Neuronal stem cell (in vitro differentiated cells): ENCODE measurements around the gene IGSF21.

Experiments used
- DNase-seq: peaks from one replicate; pipeline ENCODE4 v3.0.0-alpha.2; 2013; ENCODE audit warnings: low spot score
- H2AFZ ChIP-seq: one replicate; pipeline ENCODE4 v1.6.1; 2013; ENCODE audit warnings: mild to moderate bottlenecking, low read length, inconsistent platforms
- H2AK5ac ChIP-seq: 2 replicates; pipeline ENCODE4 v1.6.1; 2013; ENCODE audit warnings: low read depth, mild to moderate bottlenecking, inconsistent platforms, low read length, moderate library complexity, mixed read lengths
- H2BK120ac ChIP-seq: 2 replicates; pipeline ENCODE4 v1.6.1; 2013; ENCODE audit warnings: low read depth, mild to moderate bottlenecking, inconsistent platforms, low read length, moderate library complexity, mixed read lengths
- H2BK12ac ChIP-seq: one replicate; pipeline ENCODE4 v1.6.1; 2013; ENCODE audit warnings: low read length, inconsistent platforms
- H2BK15ac ChIP-seq: 2 replicates; pipeline ENCODE4 v1.6.1; 2013; ENCODE audit warnings: mild to moderate bottlenecking, low read length, inconsistent platforms, mixed read lengths
- H2BK5ac ChIP-seq: one replicate; pipeline ENCODE4 v1.6.1; 2013; ENCODE audit warnings: inconsistent platforms, mild to moderate bottlenecking, low read length, moderate library complexity
- H3K14ac ChIP-seq: one replicate; pipeline ENCODE4 v1.6.1; 2013; ENCODE audit warnings: low read length, inconsistent platforms
- H3K18ac ChIP-seq: 2 replicates; pipeline ENCODE4 v1.6.1; 2013; ENCODE audit warnings: low read length, inconsistent platforms
- H3K23ac ChIP-seq: 2 replicates; pipeline ENCODE4 v1.6.1; 2013; ENCODE audit warnings: low read depth, mild to moderate bottlenecking, mixed read lengths, low read length, inconsistent platforms; ENCODE audit not compliant: poor library complexity
- H3K27ac ChIP-seq: replicated peaks from 3 replicates; pipeline ENCODE4 v1.5.1; 2013; ENCODE audit warnings: low read length, inconsistent platforms
- H3K27me3 ChIP-seq, 3 experiments: 2 replicates each; pipeline ENCODE4 v1.6.1; 2013; ENCODE audit warnings: low read length in 3 of 3, mild to moderate bottlenecking in 2 of 3, inconsistent platforms in 1 of 3, low read depth in 1 of 3, mixed read lengths in 1 of 3, moderate library complexity in 1 of 3; ENCODE audit not compliant: control insufficient read depth in 3 of 3, insufficient read depth in 3 of 3
- H3K36me3 ChIP-seq, 2 donors: replicated peaks in 1 of 2; 2 replicates each; pipeline ENCODE4 v1.6.1; 2013; ENCODE audit warnings: low read length in 2 of 2; ENCODE audit not compliant: control insufficient read depth in 2 of 2, insufficient read depth in 2 of 2
- H3K4ac ChIP-seq: 2 replicates; pipeline ENCODE4 v1.6.1; 2013; ENCODE audit warnings: inconsistent platforms, mild to moderate bottlenecking, low read length, moderate library complexity
- H3K4me1 ChIP-seq, 2 donors: 1 replicate in 1 of 2; 2 replicates in 1 of 2; pipeline ENCODE4 v1.6.1; 2013; ENCODE audit warnings: low read length in 2 of 2, low read depth in 1 of 2; ENCODE audit not compliant: control insufficient read depth in 2 of 2, insufficient read depth in 1 of 2
- H3K4me2 ChIP-seq: one replicate; pipeline ENCODE4 v1.6.1; 2013; ENCODE audit warnings: mild to moderate bottlenecking, low read length, inconsistent platforms; ENCODE audit not compliant: insufficient read depth, poor library complexity, severe bottlenecking
- H3K4me3 ChIP-seq, 2 donors: 2 replicates each; pipeline ENCODE4 v1.5.1; 2013; ENCODE audit warnings: low read length in 2 of 2, mild to moderate bottlenecking in 2 of 2, inconsistent platforms in 1 of 2, moderate library complexity in 1 of 2
- H3K79me1 ChIP-seq: one replicate; pipeline ENCODE4 v1.6.1; 2013; ENCODE audit warnings: low read depth, mild to moderate bottlenecking, inconsistent platforms, low read length, moderate library complexity
- H3K9ac ChIP-seq: one replicate; pipeline ENCODE4 v1.6.1; 2013; ENCODE audit warnings: mild to moderate bottlenecking, low read depth, low read length, inconsistent platforms; ENCODE audit not compliant: poor library complexity
- H3K9me3 ChIP-seq, 2 donors: replicated peaks in 1 of 2; 2 replicates each; pipeline versions ENCODE3 to v1.6.1; 2013; ENCODE audit warnings: low read length in 2 of 2, mild to moderate bottlenecking in 2 of 2, inconsistent platforms in 1 of 2, low read depth in 1 of 2, mixed read lengths in 1 of 2, moderate library complexity in 1 of 2; ENCODE audit not compliant: control insufficient read depth in 2 of 2, insufficient read depth in 1 of 2
- H4K8ac ChIP-seq: one replicate; pipeline ENCODE4 v1.6.1; 2013; ENCODE audit warnings: low read depth, mild to moderate bottlenecking, inconsistent platforms, low read length, moderate library complexity
- H4K91ac ChIP-seq: one replicate; pipeline ENCODE4 v1.6.1; 2013; ENCODE audit warnings: low read length, low read depth, mild to moderate bottlenecking, inconsistent platforms; ENCODE audit not compliant: poor library complexity
- WGBS, 2 donors: extraction: QIAGEN DNeasy Blood & Tissue Kit; methylation state at CpG; one replicate each; pipeline ENCODE4 v1.1.7; 2013; ENCODE audit warnings: missing lambda C conversion rate in 2 of 2, mixed read lengths in 1 of 2; ENCODE audit not compliant: insufficient read length in 2 of 2, insufficient replicate concordance in 1 of 2; ENCODE audit errors: extremely low coverage in 2 of 2; 5-methylcytosine and 5-hydroxymethylcytosine counted together

The IGSF21 gene

DNA sequence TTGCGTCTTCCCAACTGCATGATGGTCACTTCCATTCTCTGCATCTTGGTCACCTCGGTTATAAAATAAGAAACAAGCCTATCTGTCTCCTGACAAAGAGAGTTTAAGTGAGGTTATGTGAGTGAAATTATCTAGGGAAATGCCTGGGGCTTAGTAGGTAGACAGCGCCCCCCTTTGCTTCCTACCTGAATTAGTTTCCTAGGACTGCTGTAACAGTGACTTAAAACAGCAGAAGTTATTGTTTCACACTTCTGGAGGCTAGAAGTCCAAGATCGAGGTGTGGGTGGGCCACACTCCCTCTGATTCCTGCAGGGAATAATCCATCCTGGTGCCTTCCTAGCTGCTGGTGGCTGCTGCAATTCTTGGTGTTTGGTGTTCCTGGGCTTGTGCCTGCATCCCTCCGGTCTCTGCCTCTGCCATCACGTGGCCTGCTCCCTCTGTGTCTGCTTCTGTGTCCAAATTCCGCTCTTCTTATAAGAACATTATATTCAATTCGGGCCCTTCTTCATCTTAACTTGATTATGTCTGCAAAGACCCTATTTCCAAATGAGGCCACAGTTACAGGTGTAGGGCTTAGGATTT is 92.6 kb downstream of the IGSF21 start:
- Histone ChIP-seq H3K9me3 (no peaks in the 10 kb centered on the region), H3K27ac (no peak overlapping the region), H3K36me3 (no peaks in the 10 kb centered on the region), H3K4me1 (peaks cover 0 to 8% of the 10 kb centered on the region in 2 donors), H3K4me3 (no peak overlapping the region), H2AFZ (no peak overlapping the region), H3K4me2 (no peak overlapping the region), H3K27me3 (peaks cover 0 to 40% (median 0%) of the 10 kb centered on the region in 3 experiments), H2BK15ac (no peak overlapping the region), H2BK120ac (no peak overlapping the region), H2BK5ac (no peak overlapping the region), H2AK5ac (no peak overlapping the region), H3K18ac (no peak overlapping the region), H3K79me1 (no peaks in the 10 kb centered on the region), H3K4ac (no peak overlapping the region), H2BK12ac (no peak overlapping the region), H3K9ac (no peak overlapping the region), H4K91ac (no peak overlapping the region), H3K14ac (no peak overlapping the region), H3K23ac (no peak overlapping the region), H4K8ac (no peak overlapping the region)
- no peak for DNase-seq
- no CpG with 5 or more reads among the region's 8 CpGs for WGBS, 2 donors

DNA sequence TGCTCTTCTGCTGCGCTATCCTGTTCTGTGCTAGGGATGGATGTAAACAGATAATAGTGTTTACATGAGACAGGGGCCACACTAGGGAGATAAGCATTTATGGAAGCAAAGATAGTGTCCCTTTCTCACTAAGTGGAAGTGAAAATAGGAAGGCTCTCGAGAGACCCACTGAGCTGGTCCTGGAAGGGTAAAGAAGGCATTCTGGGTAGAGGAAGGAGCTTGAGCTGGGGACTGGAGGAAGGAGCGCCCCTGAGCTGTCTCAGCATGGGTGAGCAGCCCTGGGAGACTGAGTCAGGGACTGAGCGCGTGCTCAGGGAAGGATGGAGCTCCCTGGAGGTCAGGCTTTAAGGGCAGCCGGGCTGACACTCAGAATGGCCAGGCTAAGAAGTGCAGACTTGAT is 93.3 kb downstream of the IGSF21 start:
- H3K9me3 ChIP-seq: no peaks in the 10 kb centered on the region
- no peak overlapping the region for H2BK120ac ChIP-seq
- no peak overlapping the region for H3K4ac ChIP-seq
- no peaks in the 10 kb centered on the region for H3K36me3 ChIP-seq
- no peak overlapping the region for H3K9ac ChIP-seq
- no peak overlapping the region for H4K91ac ChIP-seq
- H2BK12ac ChIP-seq: no peak overlapping the region
- H2AFZ ChIP-seq: no peak overlapping the region
- H2BK5ac ChIP-seq: no peak overlapping the region
- H4K8ac ChIP-seq: no peak overlapping the region
- no peak overlapping the region for H3K18ac ChIP-seq
- H3K14ac ChIP-seq: no peak overlapping the region
- peaks cover 0 to 35% (median 0%) of the 10 kb centered on the region in 3 experiments for H3K27me3 ChIP-seq
- H3K4me1 ChIP-seq: peaks cover 0 to 8% of the 10 kb centered on the region in 2 donors
- no peak overlapping the region for H3K27ac ChIP-seq
- H3K4me3 ChIP-seq: no peak overlapping the region
- no peaks in the 10 kb centered on the region for H3K79me1 ChIP-seq
- no peak overlapping the region for H3K23ac ChIP-seq
- H2AK5ac ChIP-seq: no peak overlapping the region
- no peak overlapping the region for H2BK15ac ChIP-seq
- DNase-seq: no peak
- H3K4me2 ChIP-seq: no peak overlapping the region
- no CpG with 5 or more reads among the region's 6 CpGs for WGBS, 2 donors

DNA sequence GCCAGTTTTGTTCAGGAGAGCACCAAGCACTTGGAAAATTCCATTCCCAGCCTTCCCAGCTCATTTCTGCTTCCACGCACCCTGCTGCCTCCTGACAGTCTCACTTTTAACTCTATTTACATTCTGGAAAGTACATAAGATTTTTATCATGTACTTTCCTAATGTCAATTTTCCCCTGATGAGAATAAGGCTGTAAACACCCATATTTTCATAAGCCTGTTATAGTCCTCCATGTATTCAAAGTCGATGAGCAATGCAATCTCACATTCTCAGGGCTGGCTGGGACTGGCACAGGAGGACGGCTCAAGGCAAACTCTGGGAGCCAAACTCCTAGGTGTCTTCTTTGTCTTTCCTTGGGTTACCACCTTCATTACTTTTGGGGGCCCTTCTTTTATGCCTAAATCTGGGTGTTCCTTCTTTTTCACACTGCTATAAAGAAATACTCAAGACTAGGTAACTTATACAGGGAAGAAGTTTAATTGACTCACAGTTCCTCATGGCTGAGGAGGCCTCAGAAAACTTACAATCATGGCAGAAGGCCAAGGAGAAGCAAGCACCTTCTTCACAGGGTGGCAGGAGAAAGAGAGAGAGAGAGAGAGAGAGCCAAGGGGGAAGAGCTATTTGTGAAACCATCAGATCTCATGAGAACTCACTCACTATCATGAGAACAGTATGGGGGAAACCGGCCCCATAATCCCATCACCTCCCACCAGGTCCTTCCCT is 94.6 kb downstream of the IGSF21 start:
- Histone ChIP-seq H3K9me3 (no peaks in the 10 kb centered on the region), H3K9ac (no peak overlapping the region), H2BK15ac (no peak overlapping the region), H2AFZ (no peak overlapping the region), H3K4ac (no peak overlapping the region), H2BK120ac (no peak overlapping the region), H3K27me3 (peaks cover 0 to 34% (median 0%) of the 10 kb centered on the region in 3 experiments), H3K14ac (no peak overlapping the region), H2BK5ac (no peak overlapping the region), H3K23ac (no peak overlapping the region), H3K18ac (no peak overlapping the region), H3K4me1 (peaks cover 0 to 8% of the 10 kb centered on the region in 2 donors), H2BK12ac (no peak overlapping the region), H3K36me3 (no peaks in the 10 kb centered on the region), H4K8ac (no peak overlapping the region), H4K91ac (no peak overlapping the region), H3K27ac (no peak overlapping the region), H3K4me3 (no peak overlapping the region), H3K4me2 (no peak overlapping the region), H3K79me1 (no peaks in the 10 kb centered on the region), H2AK5ac (no peak overlapping the region)
- DNase-seq: no peak
- WGBS, 2 donors: no CpG with 5 or more reads among the region's 4 CpGs

DNA sequence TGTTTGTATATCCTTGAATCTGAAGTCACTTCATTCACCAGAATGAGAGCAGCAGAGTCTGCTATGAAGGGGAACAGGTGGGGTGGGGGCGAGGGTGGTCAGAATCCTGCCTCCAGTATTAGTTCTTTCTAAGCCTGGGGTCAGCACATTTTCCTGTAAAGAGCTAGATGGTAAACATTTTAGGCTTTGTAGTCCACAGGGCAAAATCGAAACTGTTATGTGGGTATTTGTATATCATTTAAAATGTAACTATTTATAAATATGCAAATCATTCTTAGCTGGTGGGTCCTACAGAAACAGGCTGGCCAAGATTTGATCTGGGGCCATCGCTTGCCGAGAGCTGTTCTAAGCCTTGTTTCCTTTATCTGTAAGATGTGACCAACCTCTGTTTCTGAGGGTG is 96.0 kb downstream of the IGSF21 start:
- Histone ChIP-seq H3K9me3 (no peaks in the 10 kb centered on the region), H2AK5ac (no peak overlapping the region)
- no CpG with 5 or more reads among the region's 4 CpGs for WGBS, 2 donors

More for the DNA sequence above, 96.0 kb downstream of the IGSF21 start:
- Histone ChIP-seq H3K23ac (no peak overlapping the region), H4K8ac (no peak overlapping the region), H3K27me3 (peaks cover 0 to 27% (median 0%) of the 10 kb centered on the region in 3 experiments), H3K14ac (no peak overlapping the region), H3K27ac (no peak overlapping the region), H3K4ac (no peak overlapping the region), H2BK12ac (no peak overlapping the region), H2BK15ac (no peak overlapping the region), H4K91ac (no peak overlapping the region), H3K79me1 (no peaks in the 10 kb centered on the region), H3K9ac (no peak overlapping the region), H3K4me2 (no peak overlapping the region), H3K36me3 (no peaks in the 10 kb centered on the region), H2BK5ac (no peak overlapping the region), H3K4me3 (no peak overlapping the region), H3K4me1 (peaks cover 0 to 8% of the 10 kb centered on the region in 2 donors), H3K18ac (no peak overlapping the region), H2AFZ (no peak overlapping the region), H2BK120ac (no peak overlapping the region)
- no peak for DNase-seq
